HEK293T (cell line): ENCODE data around the gene OR5C1.

ENCODE experiments used
- BHLHE40 ChIP-seq: fragments of 450-650 bp; IDR thresholded peaks from 2 replicates; pipeline ENCODE4 v1.6.1; 2016; ENCODE audit warnings: mild to moderate bottlenecking, moderate library complexity, borderline replicate concordance
- FOXK2 ChIP-seq: fragments of 450-650 bp; IDR thresholded peaks from 2 replicates; pipeline ENCODE4 v1.6.1; 2016; ENCODE audit warnings: mild to moderate bottlenecking
- L3MBTL2 ChIP-seq: fragments of 450-650 bp; conservative IDR thresholded peaks from 2 replicates; pipeline ENCODE4 v1.6.1; 2016; ENCODE audit warnings: mild to moderate bottlenecking
- TARDBP ChIP-seq: fragments of 450-650 bp; IDR thresholded peaks from 2 replicates; pipeline ENCODE4 v1.6.1; 2016

GRCh38 chr9:122810306-122810946 is 21.7 kb downstream of the OR5C1 start:
- TF ChIP-seq L3MBTL2 = no peak
- TF ChIP-seq FOXK2 = no peak
- no peak for TF ChIP-seq BHLHE40
- TF ChIP-seq TARDBP = no peak
